Measurements from ENCODE around the gene SOX6. TPM values are rescaled to one million over a fixed set of nuclear protein-coding genes. Genes with fewer than 3 reads are reported as not detected.

The SOX6 gene
- total RNA-seq, 4 donors from 2014 or later, result 3.1 to 12.6 (median 7.6) TPM

DNA sequence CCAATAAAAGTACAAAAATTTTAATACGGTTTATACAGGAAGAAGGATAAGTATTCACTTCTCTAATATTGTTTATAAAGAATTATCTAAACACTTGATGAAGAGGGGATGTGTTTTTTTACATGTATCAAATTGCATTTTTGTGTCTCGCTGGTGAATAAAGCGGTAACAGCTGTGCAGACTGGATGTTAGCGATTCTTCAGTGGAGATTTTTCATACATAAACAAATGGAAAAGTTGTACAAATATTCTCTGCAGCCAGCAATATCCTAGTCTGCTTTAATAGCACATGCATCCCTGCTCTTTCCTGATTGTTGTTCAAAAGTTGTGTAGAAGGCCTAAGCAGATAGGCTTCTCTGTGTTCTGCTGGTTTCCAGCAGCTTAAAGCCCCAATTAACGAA, 369.3 kb downstream of the SOX6 start:
- no peak for TF ChIP-seq CTCF (IDR thresholded peaks at IDR 0.05; ENCODE audit: low read depth)

DNA sequence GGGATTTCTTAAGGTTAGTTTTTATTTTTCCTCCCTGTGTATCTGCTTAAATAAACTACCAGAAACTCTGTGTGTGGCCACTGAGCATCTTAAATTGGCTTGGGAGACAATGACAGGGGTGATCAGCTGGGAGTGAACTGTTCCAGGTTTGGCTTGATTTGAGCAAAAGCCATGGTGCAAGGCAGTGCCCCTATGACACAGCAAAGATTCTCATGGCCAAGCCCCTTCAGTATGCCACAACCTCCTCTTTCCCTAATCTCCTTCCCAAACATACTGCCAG, 370.5 kb downstream of the SOX6 start:
- no peak for TF ChIP-seq CTCF (IDR thresholded peaks at IDR 0.05; ENCODE audit: low read depth)

DNA sequence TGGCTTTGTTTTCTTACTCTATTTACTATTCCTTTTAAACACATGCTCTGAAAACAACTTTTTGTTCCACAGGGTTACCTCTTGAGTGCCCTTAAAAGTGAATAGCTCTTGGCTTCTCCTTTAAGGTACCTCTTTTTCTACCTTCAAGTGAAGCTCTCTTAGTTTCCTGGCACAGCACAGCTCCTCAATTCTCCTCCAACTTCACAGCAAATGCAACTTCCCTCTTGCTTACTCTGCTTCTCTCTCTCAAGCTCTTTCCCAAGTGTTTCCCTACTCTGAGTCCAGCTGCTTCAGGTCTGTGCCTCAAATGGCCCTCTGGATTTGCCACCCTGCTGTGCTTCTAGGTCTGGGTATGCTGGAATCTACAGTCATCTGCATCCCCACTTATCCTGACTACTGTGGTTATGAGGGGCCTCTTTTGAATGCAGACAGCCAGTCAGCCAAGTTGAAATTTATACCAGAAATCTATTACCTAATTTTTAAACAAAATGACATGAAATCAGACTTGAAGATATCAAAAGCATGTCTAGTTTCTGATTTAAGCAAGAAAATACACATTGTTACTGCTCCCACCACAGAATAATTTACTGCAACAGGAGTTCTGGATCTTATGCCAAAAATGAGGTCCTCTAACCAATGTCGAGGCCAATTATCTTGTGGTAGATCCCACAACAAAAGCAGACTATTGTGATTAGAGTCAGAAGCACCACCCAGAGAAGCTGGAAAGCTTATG, 371.1 kb downstream of the SOX6 start:
- TF ChIP-seq CTCF (IDR thresholded peaks at IDR 0.05; ENCODE audit: low read depth), result no peak

- no peak for TF ChIP-seq CTCF (IDR thresholded peaks at IDR 0.05; ENCODE audit: low read depth)
These were observed 375.1 kb downstream of the SOX6 start for GRCh38 chr11:15981292-15981691.

DNA sequence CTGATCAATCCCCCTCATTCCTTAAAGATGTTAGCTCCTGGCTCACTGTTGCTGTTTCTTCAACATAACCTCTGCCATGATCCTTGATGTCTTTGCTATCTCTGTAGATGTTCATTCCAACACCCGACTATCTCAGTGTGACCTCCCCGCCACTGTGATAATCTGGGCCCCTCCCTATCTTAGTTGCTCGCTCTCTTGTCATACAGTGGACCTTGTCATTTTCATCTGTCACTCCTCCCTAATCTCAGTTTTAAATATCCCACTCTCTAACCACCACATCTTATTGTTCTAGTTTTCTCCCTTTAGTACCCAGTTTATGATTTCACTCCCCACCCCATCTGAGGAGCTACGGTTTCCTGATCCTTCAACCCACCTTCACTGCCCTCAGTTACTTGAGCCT, 379.2 kb downstream of the SOX6 start:
- TF ChIP-seq CTCF (IDR thresholded peaks at IDR 0.05; ENCODE audit: low read depth), result no peak

GRCh38 chr11:15976433-15977045, 379.8 kb downstream of the SOX6 start:
- TF ChIP-seq CTCF (IDR thresholded peaks at IDR 0.05; ENCODE audit: low read depth), result no peak

- no peak for TF ChIP-seq CTCF (IDR thresholded peaks at IDR 0.05; ENCODE audit: low read depth)
These were observed 380.6 kb downstream of the SOX6 start for GRCh38 chr11:15975742-15976141.
